Spleen (tissue), 7 donors: ENCODE data around the gene TRIM42.

Source experiments
- CTCF ChIP-seq, 11 experiments: fragments of 200-600 bp in 7 of 11; fragments of 450-650 bp in 4 of 11; sonication (generic) in 4 of 11; IDR thresholded peaks in 8 of 11; conservative IDR thresholded peaks in 3 of 11; 1 replicate in 7 of 11; 2 replicates in 4 of 11; pipeline versions ENCODE4 v1.4.0 to v1.8.0; 2016 to 2021; ENCODE audit warnings: antibody characterized with exemption in 11 of 11, inconsistent platforms in 4 of 11, mild to moderate bottlenecking in 1 of 11
- POLR2A ChIP-seq, 3 donors: fragments of 450-650 bp; IDR thresholded peaks; one replicate each; pipeline ENCODE4 v1.5.1; 2017; ENCODE audit warnings: antibody characterized with exemption in 3 of 3, mild to moderate bottlenecking in 1 of 3
- donor health status: DM: no; HTN: no; CAD: no; lungs with moderate emphysema.
- donor health status: DM: no; HTN: no; CAD: no.
- donor health status: DM: no; HTN: no; CAD: no.

GRCh38 chr3:140717921-140718320 is 40.1 kb downstream of the TRIM42 start:
- TF ChIP-seq CTCF (IDR thresholded peaks at IDR 0.05 in 8 of 11, conservative IDR thresholded peaks at IDR 0.05 in 3 of 11) (no peak), POLR2A (IDR thresholded peaks at IDR 0.05) (no peak)
